ENCODE measurements around the gene MRPL9.

The MRPL9 gene

GRCh38 chr1:151711044-151711800 lies 52.1 kb downstream of the MRPL9 start:
- no peak for TF ChIP-seq CTCF (IDR thresholded peaks at IDR 0.05; ENCODE audit: low read depth, low read length, missing control alignments)
- DNase-seq (ENCODE audit: extremely low read depth, low read depth) = no peak
- no peak overlapping the region for H3K4me3 ChIP-seq (replicated peaks; ENCODE audit: low read depth, low read length)

- no peak for DNase-seq (ENCODE audit: extremely low read depth, low read depth)
- no peak for TF ChIP-seq CTCF (IDR thresholded peaks at IDR 0.05; ENCODE audit: low read depth, low read length, missing control alignments)
- H3K4me3 ChIP-seq (replicated peaks; ENCODE audit: low read depth, low read length) = no peak overlapping the region
Observed at GRCh38 chr1:151710187-151710840, 53.0 kb downstream of the MRPL9 start.
